Measurements from ENCODE around the gene HUNK. TPM values are rescaled to one million over a fixed set of nuclear protein-coding genes. Genes with fewer than 3 reads are reported as not detected.

The HUNK gene
- total RNA-seq, 1 experiment from 2014 or later = 2.1 TPM

GRCh38 chr21:31873275-31873695, 465 bp downstream of the HUNK start:
- no TSS peak for BruUV-seq (replicated peaks)
- H3K9me3 ChIP-seq (ENCODE audit: low read depth, low read length, poor library complexity, severe bottlenecking) = no peaks in the 10 kb centered on the region
- peak overlapping the region; percentile 42 for H3K27ac ChIP-seq (ENCODE audit: low read depth, low read length, poor library complexity, severe bottlenecking)
- intact Hi-C loops (cut with micrococcal nuclease; ENCODE audit: unreplicated experiment) = no loop called here
- H3K36me3 ChIP-seq (ENCODE audit: insufficient read depth, low read length, poor library complexity, severe bottlenecking) = no peaks in the 10 kb centered on the region
- CTCF ChIA-PET = no interaction called here
- POLR2A ChIA-PET (ENCODE audit: low non-redundant PET) = no interaction called here
- DNase-seq (ENCODE audit: low spot score) = no peak
- peaks cover 66% of the 10 kb centered on the region for H3K27me3 ChIP-seq (replicated peaks; ENCODE audit: insufficient read depth, low read depth, low read length, poor library complexity)
- peak overlapping the region; percentile 57 for H3K4me3 ChIP-seq (ENCODE audit: low read depth, low read length, poor library complexity, severe bottlenecking)
- H3K4me1 ChIP-seq (ENCODE audit: insufficient read depth, low read length, poor library complexity, severe bottlenecking) = peaks cover 5% of the 10 kb centered on the region
- TF ChIP-seq EZH2 (IDR thresholded peaks at IDR 0.05; ENCODE audit: borderline replicate concordance, low read depth, low read length, poor library complexity, severe bottlenecking) (no peak), CTCF (conservative IDR thresholded peaks at IDR 0.05; ENCODE audit: low read depth, low read length) (no peak)

GRCh38 chr21:31873696-31874599, 1.1 kb downstream of the HUNK start:
- CTCF ChIA-PET = no interaction called here
- TF ChIP-seq CTCF (conservative IDR thresholded peaks at IDR 0.05; ENCODE audit: low read depth, low read length) (peak; percentile 63), EZH2 (IDR thresholded peaks at IDR 0.05; ENCODE audit: borderline replicate concordance, low read depth, low read length, poor library complexity, severe bottlenecking) (no peak)
- BruUV-seq (replicated peaks) = no TSS peak
- no peaks in the 10 kb centered on the region for H3K9me3 ChIP-seq (ENCODE audit: low read depth, low read length, poor library complexity, severe bottlenecking)
- no peaks in the 10 kb centered on the region for H3K36me3 ChIP-seq (ENCODE audit: insufficient read depth, low read length, poor library complexity, severe bottlenecking)
- peaks cover 66% of the 10 kb centered on the region for H3K27me3 ChIP-seq (replicated peaks; ENCODE audit: insufficient read depth, low read depth, low read length, poor library complexity)
- H3K27ac ChIP-seq (ENCODE audit: low read depth, low read length, poor library complexity, severe bottlenecking) = no peak overlapping the region
- peaks cover 5% of the 10 kb centered on the region for H3K4me1 ChIP-seq (ENCODE audit: insufficient read depth, low read length, poor library complexity, severe bottlenecking)
- peak overlapping the region; percentile 57 for H3K4me3 ChIP-seq (ENCODE audit: low read depth, low read length, poor library complexity, severe bottlenecking)
- POLR2A ChIA-PET (ENCODE audit: low non-redundant PET) = no interaction called here
- peak; percentile 43 for DNase-seq (ENCODE audit: low spot score)
- intact Hi-C loops (cut with micrococcal nuclease; ENCODE audit: unreplicated experiment) = no loop called here

- no peak for DNase-seq (ENCODE audit: low spot score)
- BruUV-seq (replicated peaks) = no TSS peak
- Histone ChIP-seq H3K4me3 (ENCODE audit: low read depth, low read length, poor library complexity, severe bottlenecking) (no peak overlapping the region), H3K4me1 (ENCODE audit: insufficient read depth, low read length, poor library complexity, severe bottlenecking) (peaks cover 5% of the 10 kb centered on the region), H3K36me3 (ENCODE audit: insufficient read depth, low read length, poor library complexity, severe bottlenecking) (no peaks in the 10 kb centered on the region), H3K9me3 (ENCODE audit: low read depth, low read length, poor library complexity, severe bottlenecking) (no peaks in the 10 kb centered on the region), H3K27me3 (replicated peaks; ENCODE audit: insufficient read depth, low read depth, low read length, poor library complexity) (peaks cover 58% of the 10 kb centered on the region), H3K27ac (ENCODE audit: low read depth, low read length, poor library complexity, severe bottlenecking) (no peak overlapping the region)
- TF ChIP-seq CTCF (conservative IDR thresholded peaks at IDR 0.05; ENCODE audit: low read depth, low read length) = no peak
- TF ChIP-seq EZH2 (IDR thresholded peaks at IDR 0.05; ENCODE audit: borderline replicate concordance, low read depth, low read length, poor library complexity, severe bottlenecking) = no peak
- POLR2A ChIA-PET (ENCODE audit: low non-redundant PET) = no interaction called here
- intact Hi-C loops (cut with micrococcal nuclease; ENCODE audit: unreplicated experiment) = no loop called here
- CTCF ChIA-PET = no interaction called here
Measured at GRCh38 chr21:31874812-31875212, 2.0 kb downstream of the HUNK start.
